IMR-90 (cell line): ENCODE results near the gene NECAB2.

Experiments
- POLR2A ChIP-seq: IDR thresholded peaks from 2 replicates; pipeline ENCODE4 v1.6.1; 2012; ENCODE audit warnings: mild to moderate bottlenecking, low read depth, low read length
- RAD21 ChIP-seq: IDR thresholded peaks from 2 replicates; pipeline ENCODE4 v1.6.1; 2012; ENCODE audit warnings: low read length, improper control_type of control experiment
- TF ChIP-seq, protein P1 (sequence below): conservative IDR thresholded peaks from 2 replicates; pipeline ENCODE4 v1.5.1; 2012; ENCODE audit warnings: mild to moderate bottlenecking, low read depth, low read length, improper control_type of control experiment

DNA sequence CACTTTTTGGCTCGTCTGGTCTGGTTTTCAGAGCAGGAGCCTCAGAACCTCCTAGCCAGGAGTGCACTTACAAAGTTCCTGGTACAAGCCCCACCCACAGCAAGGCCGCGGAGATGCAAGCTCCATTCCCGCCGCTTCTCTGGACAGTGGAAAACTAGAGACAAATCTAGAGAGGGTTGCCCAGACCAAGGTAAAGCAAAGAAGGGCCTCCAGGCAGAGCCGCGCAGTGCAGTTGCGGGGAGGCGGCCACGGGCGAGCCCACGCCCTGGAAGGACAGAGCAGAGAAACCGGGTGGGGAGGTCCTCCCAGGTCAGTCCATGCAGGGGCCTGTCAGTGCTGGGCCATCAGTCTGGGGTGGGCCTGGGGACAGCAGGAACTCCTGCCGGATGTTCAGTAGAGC, 26.0 kb upstream of the NECAB2 start:
- no peak for TF ChIP-seq RAD21
- TF ChIP-seq POLR2A, result no peak
- TF ChIP-seq, protein P1, sequence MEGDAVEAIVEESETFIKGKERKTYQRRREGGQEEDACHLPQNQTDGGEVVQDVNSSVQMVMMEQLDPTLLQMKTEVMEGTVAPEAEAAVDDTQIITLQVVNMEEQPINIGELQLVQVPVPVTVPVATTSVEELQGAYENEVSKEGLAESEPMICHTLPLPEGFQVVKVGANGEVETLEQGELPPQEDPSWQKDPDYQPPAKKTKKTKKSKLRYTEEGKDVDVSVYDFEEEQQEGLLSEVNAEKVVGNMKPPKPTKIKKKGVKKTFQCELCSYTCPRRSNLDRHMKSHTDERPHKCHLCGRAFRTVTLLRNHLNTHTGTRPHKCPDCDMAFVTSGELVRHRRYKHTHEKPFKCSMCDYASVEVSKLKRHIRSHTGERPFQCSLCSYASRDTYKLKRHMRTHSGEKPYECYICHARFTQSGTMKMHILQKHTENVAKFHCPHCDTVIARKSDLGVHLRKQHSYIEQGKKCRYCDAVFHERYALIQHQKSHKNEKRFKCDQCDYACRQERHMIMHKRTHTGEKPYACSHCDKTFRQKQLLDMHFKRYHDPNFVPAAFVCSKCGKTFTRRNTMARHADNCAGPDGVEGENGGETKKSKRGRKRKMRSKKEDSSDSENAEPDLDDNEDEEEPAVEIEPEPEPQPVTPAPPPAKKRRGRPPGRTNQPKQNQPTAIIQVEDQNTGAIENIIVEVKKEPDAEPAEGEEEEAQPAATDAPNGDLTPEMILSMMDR, result no peak
